ENCODE measurements around the gene CDK18. TPM values are rescaled to one million over a fixed set of nuclear protein-coding genes. Genes with fewer than 3 reads are reported as not detected.
A peak's percentile ranks its signal among the peaks of the same experiment; 100 is the strongest.

Gene CDK18
- total RNA-seq, 2 donors from 2014 or later = 58.1 to 88.7 TPM

GRCh38 chr1:205506409-205507200, 2.1 kb downstream of the CDK18 start:
- H3K4me1 ChIP-seq (ENCODE audit: control insufficient read depth, insufficient read depth, low read length) = peaks cover 20% of the 10 kb centered on the region
- peaks cover 39% of the 10 kb centered on the region for H3K4me1 Mint-ChIP-seq
- H3K36me3 Mint-ChIP-seq (ENCODE audit: low read depth) = peaks cover 5% of the 10 kb centered on the region
- WGBS, 2 experiments (ENCODE audit: insufficient coverage in 1 of 2, insufficient read length in 1 of 2) = 95% methylated on average over 16 to 17 of the region's 17 CpGs
- no peaks in the 10 kb centered on the region for H3K27me3 Mint-ChIP-seq (ENCODE audit: insufficient read depth)
- no peaks in the 10 kb centered on the region for H3K36me3 ChIP-seq (ENCODE audit: control insufficient read depth, insufficient read depth, low read length)
- H3K4me3 Mint-ChIP-seq = peak overlapping the region; percentile 81
- no peak for TF ChIP-seq CTCF (conservative IDR thresholded peaks at IDR 0.05)
- H3K9ac ChIP-seq (ENCODE audit: extremely low read depth, low read length, poor library complexity, severe bottlenecking) = no peak overlapping the region
- H3K27ac Mint-ChIP-seq = no peak overlapping the region
- no peaks in the 10 kb centered on the region for H3K9me3 ChIP-seq (ENCODE audit: control insufficient read depth, low read length)
- H3K4me3 ChIP-seq (ENCODE audit: low read length) = no peak overlapping the region
- DNase-seq = no peak
- H3K27me3 ChIP-seq (ENCODE audit: control insufficient read depth, insufficient read depth, low read length, poor library complexity, severe bottlenecking) = no peaks in the 10 kb centered on the region
- no peaks in the 10 kb centered on the region for H3K9me3 Mint-ChIP-seq
- H3K27ac ChIP-seq (ENCODE audit: low read depth, low read length) = no peak overlapping the region

- H3K27ac ChIP-seq (ENCODE audit: low read depth, low read length) = no peak overlapping the region
- no peak overlapping the region for H3K4me3 ChIP-seq (ENCODE audit: low read length)
- no peaks in the 10 kb centered on the region for H3K36me3 ChIP-seq (ENCODE audit: control insufficient read depth, insufficient read depth, low read length)
- H3K27ac Mint-ChIP-seq = no peak overlapping the region
- no peaks in the 10 kb centered on the region for H3K27me3 Mint-ChIP-seq (ENCODE audit: insufficient read depth)
- no peak for DNase-seq
- H3K9ac ChIP-seq (ENCODE audit: extremely low read depth, low read length, poor library complexity, severe bottlenecking) = no peak overlapping the region
- H3K4me1 Mint-ChIP-seq = peaks cover 25% of the 10 kb centered on the region
- no peaks in the 10 kb centered on the region for H3K9me3 Mint-ChIP-seq
- WGBS, 2 experiments (ENCODE audit: insufficient coverage in 1 of 2, insufficient read length in 1 of 2) = 87 to 92% methylated on average over 2 to 5 of the region's 5 CpGs
- peaks cover 5% of the 10 kb centered on the region for H3K36me3 Mint-ChIP-seq (ENCODE audit: low read depth)
- TF ChIP-seq CTCF (conservative IDR thresholded peaks at IDR 0.05) = no peak
- no peaks in the 10 kb centered on the region for H3K27me3 ChIP-seq (ENCODE audit: control insufficient read depth, insufficient read depth, low read length, poor library complexity, severe bottlenecking)
- no peak overlapping the region for H3K4me3 Mint-ChIP-seq
- H3K4me1 ChIP-seq (ENCODE audit: control insufficient read depth, insufficient read depth, low read length) = peaks cover 11% of the 10 kb centered on the region
- no peaks in the 10 kb centered on the region for H3K9me3 ChIP-seq (ENCODE audit: control insufficient read depth, low read length)
Observed at GRCh38 chr1:205508227-205508714, 3.8 kb downstream of the CDK18 start.

- Mint-ChIP-seq H3K9me3 (no peaks in the 10 kb centered on the region), H3K4me1 (peaks cover 18% of the 10 kb centered on the region), H3K27me3 (ENCODE audit: insufficient read depth) (no peaks in the 10 kb centered on the region), H3K27ac (no peak overlapping the region), H3K36me3 (ENCODE audit: low read depth) (peaks cover 5% of the 10 kb centered on the region), H3K4me3 (no peak overlapping the region)
- Histone ChIP-seq H3K36me3 (ENCODE audit: control insufficient read depth, insufficient read depth, low read length) (no peaks in the 10 kb centered on the region), H3K27me3 (ENCODE audit: control insufficient read depth, insufficient read depth, low read length, poor library complexity, severe bottlenecking) (no peaks in the 10 kb centered on the region), H3K9me3 (ENCODE audit: control insufficient read depth, low read length) (no peaks in the 10 kb centered on the region), H3K4me3 (ENCODE audit: low read length) (no peak overlapping the region), H3K9ac (ENCODE audit: extremely low read depth, low read length, poor library complexity, severe bottlenecking) (no peak overlapping the region), H3K27ac (ENCODE audit: low read depth, low read length) (no peak overlapping the region), H3K4me1 (ENCODE audit: control insufficient read depth, insufficient read depth, low read length) (peaks cover 8% of the 10 kb centered on the region)
- no peak for TF ChIP-seq CTCF (conservative IDR thresholded peaks at IDR 0.05)
- no peak for DNase-seq
- WGBS, 2 experiments (ENCODE audit: insufficient coverage in 1 of 2, insufficient read length in 1 of 2) = 89 to 93% methylated on average over 5 to 7 of the region's 7 CpGs
Observed at GRCh38 chr1:205510308-205510950, 6.0 kb downstream of the CDK18 start.
